AG04450 (cell line): ENCODE measurements around the gene CABP4. TPM values are rescaled to one million over a fixed set of nuclear protein-coding genes. Genes with fewer than 3 reads are reported as not detected.

Source experiments
- CTCF ChIA-PET: fragments of 300-600, 350-600 bp; formaldehyde crosslinking; extraction: SDS; loops from one replicate; lab custom pipeline; 2022; ENCODE audit warnings: antibody characterized with exemption, inconsistent platforms; lab: Charles Lee
- POLR2A ChIA-PET: fragments of 350-600 bp; formaldehyde crosslinking; extraction: SDS; loops from one replicate; lab custom pipeline; 2021; ENCODE audit warnings: antibody characterized with exemption, inconsistent platforms; lab: Yijun Ruan, JAX
- DNase-seq: peaks from one replicate; pipeline ENCODE4 v3.0.0-alpha.2; 2011; ENCODE audit warnings: low read depth, low spot score
- H3K27ac ChIP-seq: one replicate; pipeline ENCODE4 v1.5.1; 2012; ENCODE audit warnings: low read depth, low read length, control low read depth
- H3K27me3 ChIP-seq: one replicate; pipeline ENCODE4 v1.6.0; 2012; ENCODE audit warnings: low read length; ENCODE audit not compliant: control insufficient read depth, insufficient read depth
- H3K4me3 ChIP-seq: 2 replicates; pipeline ENCODE4 v1.5.1; 2011; ENCODE audit warnings: mild to moderate bottlenecking, low read depth, low read length, control low read depth
- H3K9me3 ChIP-seq: 2 replicates; pipeline ENCODE4 v1.5.1; 2012; ENCODE audit warnings: low read length; ENCODE audit not compliant: control insufficient read depth, insufficient read depth
- polyA plus RNA-seq: library from polyadenylated mRNA; depleted of rRNA; stranded (reverse); fragments of >200 nt; gene quantifications from 2 replicates; pipeline ENCODE4 v1.2.3, GENCODE V29; 2011
- TF ChIP-seq, protein P1 (sequence below): IDR thresholded peaks from 2 replicates; pipeline ENCODE4 v1.5.1; 2011; ENCODE audit warnings: low read depth, low read length, control low read depth, inconsistent platforms

Gene CABP4
- polyA plus RNA-seq, 1 experiment: not detected

DNA sequence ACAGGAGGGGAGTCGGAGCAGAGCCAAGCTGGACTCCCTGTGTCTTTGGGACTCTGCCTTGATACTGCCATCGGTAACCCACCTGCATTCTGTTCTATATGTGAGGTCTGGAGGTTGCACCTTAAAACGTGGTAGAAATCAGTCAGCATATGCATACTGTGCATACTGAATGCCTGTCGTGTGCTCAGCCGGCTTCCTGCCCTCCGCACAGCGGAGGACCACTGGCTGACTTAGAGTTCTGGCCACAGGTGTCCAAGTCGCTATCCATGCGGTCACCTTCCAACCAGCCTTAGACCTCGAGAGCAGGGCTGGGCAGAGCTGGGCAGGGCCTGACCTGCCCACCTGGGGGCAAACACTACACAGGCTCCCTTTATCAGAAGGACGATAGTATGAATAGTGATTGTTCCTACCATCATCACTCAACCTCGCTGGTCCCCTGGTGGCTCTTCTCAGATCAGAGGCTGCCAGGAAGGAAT is 47.4 kb upstream of the CABP4 start:
- DNase-seq: no peak
- TF ChIP-seq, protein P1, sequence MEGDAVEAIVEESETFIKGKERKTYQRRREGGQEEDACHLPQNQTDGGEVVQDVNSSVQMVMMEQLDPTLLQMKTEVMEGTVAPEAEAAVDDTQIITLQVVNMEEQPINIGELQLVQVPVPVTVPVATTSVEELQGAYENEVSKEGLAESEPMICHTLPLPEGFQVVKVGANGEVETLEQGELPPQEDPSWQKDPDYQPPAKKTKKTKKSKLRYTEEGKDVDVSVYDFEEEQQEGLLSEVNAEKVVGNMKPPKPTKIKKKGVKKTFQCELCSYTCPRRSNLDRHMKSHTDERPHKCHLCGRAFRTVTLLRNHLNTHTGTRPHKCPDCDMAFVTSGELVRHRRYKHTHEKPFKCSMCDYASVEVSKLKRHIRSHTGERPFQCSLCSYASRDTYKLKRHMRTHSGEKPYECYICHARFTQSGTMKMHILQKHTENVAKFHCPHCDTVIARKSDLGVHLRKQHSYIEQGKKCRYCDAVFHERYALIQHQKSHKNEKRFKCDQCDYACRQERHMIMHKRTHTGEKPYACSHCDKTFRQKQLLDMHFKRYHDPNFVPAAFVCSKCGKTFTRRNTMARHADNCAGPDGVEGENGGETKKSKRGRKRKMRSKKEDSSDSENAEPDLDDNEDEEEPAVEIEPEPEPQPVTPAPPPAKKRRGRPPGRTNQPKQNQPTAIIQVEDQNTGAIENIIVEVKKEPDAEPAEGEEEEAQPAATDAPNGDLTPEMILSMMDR: no peak
- no peak overlapping the region for H3K4me3 ChIP-seq
- CTCF ChIA-PET: no interaction called here
- POLR2A ChIA-PET: interaction anchor here (1.1 kb wide), 1 partner anchor 1507 kb away, joined by 4 read pairs; no protein-coding TSS in a partner anchor
- H3K27me3 ChIP-seq: peaks cover 30% of the 10 kb centered on the region
- no peaks in the 10 kb centered on the region; the same call in 1 of the 2 replicates for H3K9me3 ChIP-seq
- H3K27ac ChIP-seq: no peak overlapping the region

DNA sequence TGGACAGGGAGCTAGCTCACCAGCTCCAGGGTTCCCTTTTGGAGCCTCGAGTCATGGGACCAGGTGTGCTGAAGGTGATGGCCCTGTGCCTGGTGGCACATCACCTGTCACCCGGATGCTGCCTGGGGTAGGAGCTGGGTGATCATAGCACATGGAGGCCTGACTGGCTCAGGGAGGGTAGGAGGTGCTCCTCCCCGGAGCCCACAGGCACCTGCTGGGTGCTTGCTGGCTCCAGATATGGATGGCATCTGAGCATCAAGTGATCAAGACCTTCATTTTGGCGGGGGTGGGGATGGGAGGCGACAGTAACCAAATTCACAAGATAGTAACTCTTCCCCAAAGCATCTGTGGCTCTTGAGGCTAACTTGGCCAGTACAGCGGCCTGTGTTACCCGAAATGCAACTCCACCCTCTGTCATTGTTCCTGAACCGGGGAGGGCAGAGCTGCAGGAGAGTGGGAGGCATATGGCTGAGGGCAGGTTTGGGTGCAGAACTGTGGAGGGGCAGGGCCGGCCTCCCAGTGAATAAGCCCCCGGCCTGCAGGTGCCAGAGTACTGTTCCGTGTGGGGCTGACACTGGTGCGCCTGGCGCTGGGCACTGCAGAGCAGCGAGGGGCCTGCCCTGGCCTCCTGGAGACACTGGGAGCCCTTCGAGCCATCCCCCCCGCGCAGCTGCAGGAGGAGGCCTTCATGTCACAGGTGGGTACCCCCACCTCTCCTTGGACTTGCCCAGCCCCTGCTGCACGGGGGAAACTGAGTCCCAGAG is 46.5 kb upstream of the CABP4 start:
- Histone ChIP-seq H3K9me3 (no peaks in the 10 kb centered on the region; the same call in 1 of the 2 replicates), H3K27me3 (peaks cover 35% of the 10 kb centered on the region), H3K4me3 (no peak overlapping the region), H3K27ac (no peak overlapping the region)
- ChIA-PET POLR2A (no interaction called here), CTCF (no interaction called here)
- TF ChIP-seq, protein P1: no peak
- DNase-seq: no peak

GRCh38 chr11:67409261-67409666 is 45.9 kb upstream of the CABP4 start:
- no peak overlapping the region for H3K27ac ChIP-seq
- TF ChIP-seq, protein P1: no peak
- POLR2A ChIA-PET: no interaction called here

GRCh38 chr11:67409781-67410368 is 45.3 kb upstream of the CABP4 start:
- H3K27me3 ChIP-seq: peaks cover 39% of the 10 kb centered on the region

More at GRCh38 chr11:67409261-67409666, 45.9 kb upstream of the CABP4 start:
- peaks cover 35% of the 10 kb centered on the region for H3K27me3 ChIP-seq
- no peak overlapping the region for H3K4me3 ChIP-seq
- no peaks in the 10 kb centered on the region; the same call in 1 of the 2 replicates for H3K9me3 ChIP-seq
- CTCF ChIA-PET: no interaction called here
- DNase-seq: no peak

More at GRCh38 chr11:67409781-67410368, 45.3 kb upstream of the CABP4 start:
- POLR2A ChIA-PET: no interaction called here
- no peak overlapping the region for H3K4me3 ChIP-seq
- no peak overlapping the region for H3K27ac ChIP-seq
- DNase-seq: no peak
- no peaks in the 10 kb centered on the region; the same call in 1 of the 2 replicates for H3K9me3 ChIP-seq
- TF ChIP-seq, protein P1: no peak
- CTCF ChIA-PET: no interaction called here
